PC-3 (cell line): ENCODE data around the gene MSL1. TPM values are rescaled to one million over a fixed set of nuclear protein-coding genes. Genes with fewer than 3 reads are reported as not detected.

Source experiments
- ATAC-seq: fragments of 200-7000 bp; cut with Tn5 transposase; 2 replicates; pipeline ENCODE4 v1.9.1; 2020; ENCODE audit warnings: mild to moderate bottlenecking, moderate library complexity
- BruUV-seq: library from RNA; stranded (reverse); fragments of 400-500 nt; replicated peaks from 2 replicates; lab custom pipeline; 2021; lab: Mats Ljungman, UMichigan
- CTCF ChIA-PET: fragments of 300-600 bp; sonication (Branson Sonifier 250); formaldehyde crosslinking; loops from one replicate; lab custom pipeline; 2022; ENCODE audit warnings: antibody characterized with exemption; lab: Charles Lee
- POLR2A ChIA-PET: fragments of 300-600 bp; sonication (Branson Sonifier 250); formaldehyde crosslinking; loops from one replicate; lab custom pipeline; 2022; ENCODE audit warnings: antibody characterized with exemption; ENCODE audit not compliant: unreplicated experiment; lab: Charles Lee
- DNase-seq: peaks from one replicate; pipeline ENCODE4 v3.0.0-alpha.2; 2015
- H2AFZ ChIP-seq: fragments of 300-600 bp; sonication (generic); 2 replicates; pipeline ENCODE4 v1.6.0; 2016; ENCODE audit warnings: antibody characterized with exemption, low read length
- H3F3A ChIP-seq: fragments of 300-600 bp; sonication (generic); one replicate; pipeline ENCODE4 v1.6.0; 2017; ENCODE audit warnings: antibody characterized with exemption, low read length, control low read depth, mild to moderate bottlenecking; ENCODE audit not compliant: unreplicated experiment
- H3K27ac ChIP-seq: fragments of 300-600 bp; sonication (generic); 2 replicates; pipeline ENCODE4 v1.5.1; 2016; ENCODE audit warnings: mild to moderate bottlenecking, low read length
- H3K27me3 ChIP-seq: fragments of 300-600 bp; sonication (generic); 2 replicates; pipeline ENCODE4 v1.6.1; 2016; ENCODE audit warnings: low read length, mixed read lengths
- H3K36me3 ChIP-seq: fragments of 300-600 bp; sonication (generic); 2 replicates; pipeline ENCODE4 v1.6.1; 2016; ENCODE audit warnings: low read depth, mixed run types, low read length, mixed read lengths
- H3K4me1 ChIP-seq: fragments of 300-600 bp; sonication (generic); 2 replicates; pipeline ENCODE4 v1.5.1; 2016; ENCODE audit warnings: low read length; ENCODE audit not compliant: insufficient read depth
- H3K4me2 ChIP-seq: fragments of 300-600 bp; sonication (generic); 2 replicates; pipeline ENCODE4 v1.6.0; 2016; ENCODE audit warnings: low read length
- H3K4me3 ChIP-seq: fragments of 300-600 bp; sonication (generic); 2 replicates; pipeline ENCODE4 v1.5.1; 2016; ENCODE audit warnings: mild to moderate bottlenecking, low read length, mixed read lengths
- H3K79me2 ChIP-seq: fragments of 300-600 bp; sonication (generic); 2 replicates; pipeline ENCODE4 v1.6.1; 2017; ENCODE audit warnings: low read length, mixed read lengths
- H3K9ac ChIP-seq: fragments of 300-600 bp; sonication (generic); 2 replicates; pipeline ENCODE4 v1.6.0; 2016; ENCODE audit warnings: mild to moderate bottlenecking, low read length
- H3K9me2 ChIP-seq: fragments of 300-600 bp; sonication (generic); replicated peaks from 2 replicates; pipeline ENCODE4 v1.6.1; 2016; ENCODE audit warnings: mixed run types, low read length, mixed read lengths
- H3K9me3 ChIP-seq: fragments of 300-600 bp; sonication (generic); 2 replicates; pipeline ENCODE4 v1.6.1; 2016; ENCODE audit warnings: low read length, mixed read lengths
- H4K20me1 ChIP-seq: fragments of 300-600 bp; sonication (generic); 2 replicates; pipeline ENCODE4 v1.6.1; 2016; ENCODE audit warnings: low read length, mixed read lengths
- CTCF ChIP-seq: fragments of 300-600 bp; sonication (generic); conservative IDR thresholded peaks from 2 replicates; pipeline ENCODE4 v1.5.1; 2017; ENCODE audit warnings: antibody characterized with exemption, low read depth, mild to moderate bottlenecking, low read length
- EZH2 ChIP-seq: fragments of 300-600 bp; sonication (generic); IDR thresholded peaks from one replicate; pipeline ENCODE4 v1.6.1; 2017; ENCODE audit warnings: antibody characterized with exemption, mild to moderate bottlenecking, low read length; ENCODE audit not compliant: unreplicated experiment
- EZH2phosphoT487 ChIP-seq: fragments of 300-600 bp; sonication (generic); IDR thresholded peaks from 2 replicates; pipeline ENCODE4 v1.6.1; 2018; ENCODE audit warnings: mild to moderate bottlenecking, antibody characterized with exemption, low read length, borderline replicate concordance
- intact Hi-C: fragments of 100-400 bp; cut with micrococcal nuclease; formaldehyde crosslinking; loops from 2 replicates; pipeline ENCODE4 v1.9.0; 2023
- total RNA-seq: library from RNA; depleted of rRNA; stranded (reverse); fragments of >200 nt; gene quantifications from 2 replicates; pipeline ENCODE4 v1.2.3, GENCODE V29; 2014

The MSL1 gene
- total RNA-seq, 1 experiment from 2014 or later, result 22.2 TPM

- no peaks in the 10 kb centered on the region for H3F3A ChIP-seq
- H4K20me1 ChIP-seq, result no peaks in the 10 kb centered on the region
- H3K9ac ChIP-seq, result no peak overlapping the region
- no peak overlapping the region for H3K4me3 ChIP-seq
- ATAC-seq (peak; percentile 54; the same call in 1 of the 2 replicates), DNase-seq (peak; percentile 42)
- no peaks in the 10 kb centered on the region for H3K4me1 ChIP-seq
- no peaks in the 10 kb centered on the region for H3K27me3 ChIP-seq
- no peak overlapping the region for H3K27ac ChIP-seq
- ChIA-PET CTCF (interaction anchor here (0.6 to 0.9 kb wide), 4 partner anchors 27 to 434 kb away, joined by 3 to 5 read pairs (median 3); partner anchors contain the start of gene CASC3), POLR2A (no interaction called here)
- H2AFZ ChIP-seq, result no peak overlapping the region
- no TSS peak for BruUV-seq
- TF ChIP-seq EZH2 (no peak), CTCF (peak; percentile 80)
- no peaks in the 10 kb centered on the region for H3K36me3 ChIP-seq
- no peak overlapping the region for H3K4me2 ChIP-seq
- no peaks in the 10 kb centered on the region for H3K9me2 ChIP-seq
- H3K9me3 ChIP-seq, result no peaks in the 10 kb centered on the region
- H3K79me2 ChIP-seq, result no peaks in the 10 kb centered on the region
- intact Hi-C loops, result no loop called here
Observed at GRCh38 chr17:40086150-40087044, 35.4 kb upstream of the MSL1 start.

- H3K27me3 ChIP-seq, result no peaks in the 10 kb centered on the region
- no peaks in the 10 kb centered on the region for H3K4me1 ChIP-seq
- no peak overlapping the region for H3K9ac ChIP-seq
- no peaks in the 10 kb centered on the region for H4K20me1 ChIP-seq
- H2AFZ ChIP-seq, result no peak overlapping the region
- CTCF ChIA-PET, result no interaction called here
- no peaks in the 10 kb centered on the region for H3F3A ChIP-seq
- ATAC-seq (no peak), DNase-seq (no peak)
- intact Hi-C loops, result no loop called here
- H3K36me3 ChIP-seq, result no peaks in the 10 kb centered on the region
- TF ChIP-seq EZH2 (no peak), CTCF (no peak), EZH2phosphoT487 (no peak)
- H3K79me2 ChIP-seq, result no peaks in the 10 kb centered on the region
- H3K9me2 ChIP-seq, result no peaks in the 10 kb centered on the region
- POLR2A ChIA-PET, result no interaction called here
- no peak overlapping the region for H3K27ac ChIP-seq
- no peaks in the 10 kb centered on the region for H3K9me3 ChIP-seq
- no TSS peak for BruUV-seq
- no peak overlapping the region for H3K4me2 ChIP-seq
- no peak overlapping the region for H3K4me3 ChIP-seq
Observed at GRCh38 chr17:40087049-40087794, 34.5 kb upstream of the MSL1 start.
